ENCODE measurements around the gene C5orf15.

Gene C5orf15

GRCh38 chr5:133998042-133998441 lies 29.6 kb upstream of the C5orf15 start:
- Histone ChIP-seq H3K27ac (no peak overlapping the region), H3K4me3 (no peak overlapping the region)
- TF ChIP-seq CTCF (IDR thresholded peaks at IDR 0.05) = no peak
- DNase-seq (ENCODE audit: low spot score) = no peak

- Histone ChIP-seq H3K4me3 (no peak overlapping the region), H3K27ac (no peak overlapping the region)
- no peak for DNase-seq (ENCODE audit: low spot score)
- TF ChIP-seq CTCF (IDR thresholded peaks at IDR 0.05) = no peak
Observed at GRCh38 chr5:133996683-133997252, 28.3 kb upstream of the C5orf15 start.

GRCh38 chr5:133995883-133996563 lies 27.6 kb upstream of the C5orf15 start:
- Histone ChIP-seq H3K27ac (no peak overlapping the region), H3K4me3 (no peak overlapping the region)
- TF ChIP-seq CTCF (IDR thresholded peaks at IDR 0.05) = no peak
- DNase-seq (ENCODE audit: low spot score) = no peak

- no peak for TF ChIP-seq CTCF (IDR thresholded peaks at IDR 0.05)
- no peak for DNase-seq (ENCODE audit: low spot score)
- Histone ChIP-seq H3K4me3 (no peak overlapping the region), H3K27ac (no peak overlapping the region)
Observed at GRCh38 chr5:133995341-133995740, 26.9 kb upstream of the C5orf15 start.

- H3K27ac ChIP-seq = no peak overlapping the region
Observed at GRCh38 chr5:133994990-133995333, 26.5 kb upstream of the C5orf15 start.

GRCh38 chr5:133994297-133994989 lies 26.0 kb upstream of the C5orf15 start:
- no peak for TF ChIP-seq CTCF (IDR thresholded peaks at IDR 0.05)
- Histone ChIP-seq H3K27ac (no peak overlapping the region), H3K4me3 (no peak overlapping the region)
- DNase-seq (ENCODE audit: low spot score) = no peak

More at GRCh38 chr5:133994990-133995333, 26.5 kb upstream of the C5orf15 start:
- DNase-seq (ENCODE audit: low spot score) = no peak
- TF ChIP-seq CTCF (IDR thresholded peaks at IDR 0.05) = no peak
- no peak overlapping the region for H3K4me3 ChIP-seq

Data from coronary artery (tissue), 2 donors.